Activated CD4-positive, CD25-positive, alpha-beta regulatory T cell treated with anti-CD3 and anti-CD28 coated beads, Interleukin-2, amount 50 U/mL, for 24 hours (primary cell): Measurements from ENCODE around the gene ETV1.

Experiments used
- ATAC-seq, 2 donors: fragments of 150-1000 bp; cut with Tn5 transposase; one replicate each; pipeline ENCODE4 v1.10.0; 2021; ENCODE audit warnings: mild to moderate bottlenecking in 1 of 2, moderate library complexity in 1 of 2

The ETV1 gene

DNA sequence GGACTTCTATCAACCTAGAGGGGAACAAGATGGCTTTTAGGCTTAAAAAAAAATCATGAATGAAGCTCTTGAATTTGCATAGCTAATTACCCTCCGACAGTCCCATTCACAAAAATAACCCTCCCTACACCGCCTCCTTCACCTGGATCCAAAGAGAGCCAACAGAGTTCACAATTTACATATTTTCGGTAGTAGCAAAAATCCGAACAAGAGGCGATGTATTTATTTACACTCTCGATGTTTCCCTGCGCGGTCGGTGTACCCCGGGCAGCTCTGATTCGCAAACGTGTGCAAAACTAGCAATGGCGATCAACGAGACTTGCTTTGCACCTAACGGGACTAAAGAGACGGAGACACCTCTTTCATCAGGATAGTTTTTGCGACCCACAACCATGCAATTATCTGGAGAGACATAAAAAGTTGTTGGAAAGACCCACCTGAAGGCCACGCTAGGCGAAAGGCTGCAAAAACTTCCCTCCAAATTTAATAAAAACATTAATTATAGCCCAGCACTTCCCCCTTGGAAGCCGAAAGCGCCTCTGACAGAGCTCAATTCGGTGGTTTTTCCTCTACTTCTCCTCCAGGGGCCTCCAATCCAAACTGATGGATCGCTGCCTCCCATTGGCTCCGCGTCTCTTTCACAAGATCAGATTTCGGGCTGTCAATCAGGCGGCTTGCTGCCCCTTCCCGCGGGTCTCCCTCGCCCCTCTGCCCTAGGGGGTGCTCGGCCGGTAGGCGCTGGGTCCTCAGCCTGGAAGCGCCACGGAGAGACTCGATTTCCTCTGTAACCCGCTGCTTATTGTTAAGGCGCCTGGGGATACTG is at the start of gene ETV1:
Gene ETV1, minus strand, starts transcription at position 541 of the 823 bp plus-strand sequence. CDS start 614 bp downstream, outside the sequence.
- no peak for ATAC-seq

DNA sequence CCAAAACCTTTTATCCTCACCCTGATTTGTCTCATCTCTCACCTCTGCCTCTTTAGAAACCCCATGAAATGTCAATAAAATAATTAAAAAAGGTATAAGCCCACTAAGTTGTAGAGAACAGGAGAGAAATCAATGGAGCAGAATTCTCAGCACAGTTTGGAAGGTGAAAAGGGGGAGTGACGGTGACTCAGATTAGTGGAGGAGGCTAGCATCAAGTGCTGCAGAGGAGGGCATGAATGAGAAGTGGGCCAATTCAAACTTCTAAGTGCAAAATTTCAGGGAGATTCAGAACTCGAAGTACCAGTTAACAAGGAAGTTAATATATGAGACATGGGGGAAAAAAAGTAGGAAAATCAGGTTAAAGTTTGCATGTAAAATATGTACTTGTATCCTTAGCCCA is 34.9 kb upstream of the ETV1 start:
- ATAC-seq: no peak

DNA sequence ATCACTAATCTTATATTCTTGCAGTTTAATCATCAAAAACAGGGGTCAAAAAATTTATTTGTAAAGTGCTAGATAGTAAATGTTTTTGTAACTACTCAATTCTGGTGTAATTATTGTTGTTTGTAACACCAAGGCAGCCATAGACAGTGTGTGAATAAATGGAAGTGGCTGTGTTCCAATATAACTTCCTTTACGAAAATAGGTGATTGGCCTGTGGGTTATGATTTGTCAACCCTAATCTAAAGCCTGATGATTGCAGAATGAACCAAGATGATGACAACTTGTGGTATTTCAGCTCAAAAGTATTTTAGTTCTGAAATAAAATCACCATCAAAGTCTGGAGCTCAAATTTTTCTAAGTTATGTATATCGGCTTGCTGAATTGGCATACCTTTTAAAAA is 34.4 kb upstream of the ETV1 start:
- no peak for ATAC-seq

DNA sequence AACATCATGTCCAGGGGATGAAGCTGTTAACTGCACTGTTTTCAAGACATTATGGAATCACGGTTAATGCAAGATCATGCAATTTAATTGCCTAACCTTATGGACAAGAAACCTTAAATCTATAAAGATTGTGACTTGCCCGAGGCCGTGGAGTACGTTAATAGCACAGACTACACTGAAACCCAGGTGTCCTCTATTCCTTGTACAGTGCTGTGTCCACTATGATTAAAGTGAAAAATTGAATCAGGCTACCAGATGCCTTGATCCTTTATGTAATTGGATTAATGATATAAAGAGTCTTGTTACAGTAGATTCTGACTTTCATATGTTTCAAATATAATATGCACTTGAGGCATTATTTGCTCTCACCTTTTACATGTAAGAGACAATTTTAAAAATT is 33.9 kb upstream of the ETV1 start:
- ATAC-seq: no peak

DNA sequence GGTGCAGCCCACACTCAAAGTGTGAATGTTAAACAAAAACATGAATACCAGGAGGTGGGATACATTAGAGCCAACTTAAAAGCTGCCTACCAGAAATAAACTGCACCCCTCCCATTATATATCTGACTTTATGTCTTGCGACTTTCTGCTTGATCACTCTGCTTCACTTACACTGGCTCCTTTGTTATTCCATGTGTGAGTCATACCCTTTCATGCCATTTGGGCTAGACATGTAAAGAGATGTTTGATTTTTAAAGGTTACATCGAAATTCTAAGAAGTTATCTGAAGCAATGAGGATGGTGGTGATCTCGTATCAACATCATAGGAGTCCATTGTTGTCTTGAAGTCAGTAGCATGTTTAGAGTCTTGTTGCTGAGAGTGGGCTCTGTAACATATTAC is 31.6 kb upstream of the ETV1 start:
- no peak for ATAC-seq

DNA sequence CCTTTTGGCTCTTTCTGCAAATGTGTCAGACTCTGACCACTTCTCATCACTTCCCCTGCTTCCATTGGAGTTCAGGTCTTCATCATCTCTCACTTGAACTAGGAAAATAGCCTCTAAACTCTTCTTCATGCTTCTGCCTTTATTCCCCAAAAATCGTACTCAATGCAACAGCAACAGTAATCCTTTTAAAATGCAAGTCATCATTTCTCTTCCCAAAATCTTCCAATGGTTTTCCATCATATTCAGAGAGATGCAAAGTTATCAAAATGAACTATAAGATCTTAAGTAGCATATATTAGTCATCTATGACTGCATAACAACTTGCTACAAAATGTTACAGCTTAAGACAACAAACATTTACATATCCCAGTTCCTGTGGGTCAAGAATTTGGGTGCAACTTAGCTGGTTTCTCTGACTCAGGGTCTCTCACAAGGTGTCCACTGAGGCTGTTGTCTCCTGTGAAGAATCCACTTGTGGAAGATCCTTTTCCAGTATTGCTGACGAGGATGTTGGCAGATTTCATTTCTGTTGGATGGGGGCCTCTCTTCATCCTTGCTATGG is 31.0 kb upstream of the ETV1 start:
- ATAC-seq: no peak

DNA sequence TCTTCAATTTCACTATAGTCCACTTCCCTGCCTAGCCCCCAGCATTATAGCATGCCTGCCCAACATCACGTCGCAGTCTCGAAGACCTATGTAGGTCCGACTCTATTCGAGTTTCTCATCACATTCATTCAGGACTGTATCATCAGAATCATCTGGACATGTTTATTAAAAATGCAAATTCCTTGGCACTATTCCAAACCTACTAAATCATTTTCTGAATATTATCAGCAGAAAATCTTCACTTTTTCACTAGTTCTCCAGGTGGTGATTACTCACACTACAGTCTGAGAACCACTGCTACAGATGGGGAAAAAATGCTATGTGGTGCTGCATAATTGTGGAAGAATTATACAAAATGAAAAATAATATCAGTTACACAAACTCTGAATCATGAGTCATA is 29.3 kb upstream of the ETV1 start:
- ATAC-seq: no peak

DNA sequence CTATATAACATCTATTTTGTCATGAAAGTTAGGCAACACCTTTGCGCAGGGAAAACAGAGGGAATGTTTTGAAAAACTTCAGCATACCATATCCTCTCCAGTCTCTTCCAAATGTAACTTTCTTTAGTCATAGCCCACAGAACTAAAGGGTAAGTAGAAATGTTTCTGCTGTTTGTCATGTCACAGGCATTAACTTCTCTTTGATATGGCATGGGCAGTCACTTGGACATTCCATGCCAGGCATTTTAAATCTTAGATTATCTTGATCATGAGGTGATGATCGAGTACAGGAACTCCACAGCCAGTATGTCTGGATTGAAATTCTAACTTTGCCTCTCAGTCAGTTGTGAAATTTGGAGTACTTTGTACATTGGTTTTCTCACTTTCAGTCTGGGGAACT is 27.5 kb upstream of the ETV1 start:
- ATAC-seq: no peak

DNA sequence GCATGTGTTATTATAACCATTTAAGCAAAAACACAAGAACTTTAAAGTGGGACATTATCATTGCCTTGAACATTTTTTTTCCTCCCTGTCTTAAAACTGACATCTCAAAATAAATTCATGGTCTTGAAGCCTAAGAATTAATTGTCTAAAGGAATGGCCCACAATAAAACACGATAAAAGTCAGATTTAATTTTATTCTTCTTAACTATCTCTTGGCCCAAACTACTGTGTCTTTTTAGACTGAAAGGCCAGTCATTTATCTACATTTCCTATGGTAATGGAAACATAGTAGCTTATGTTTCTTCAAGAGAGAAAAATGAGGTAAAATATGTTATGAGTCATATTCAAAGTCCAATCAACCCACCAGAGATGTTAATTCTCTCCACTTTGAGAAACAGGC is 24.4 kb upstream of the ETV1 start:
- no peak for ATAC-seq

DNA sequence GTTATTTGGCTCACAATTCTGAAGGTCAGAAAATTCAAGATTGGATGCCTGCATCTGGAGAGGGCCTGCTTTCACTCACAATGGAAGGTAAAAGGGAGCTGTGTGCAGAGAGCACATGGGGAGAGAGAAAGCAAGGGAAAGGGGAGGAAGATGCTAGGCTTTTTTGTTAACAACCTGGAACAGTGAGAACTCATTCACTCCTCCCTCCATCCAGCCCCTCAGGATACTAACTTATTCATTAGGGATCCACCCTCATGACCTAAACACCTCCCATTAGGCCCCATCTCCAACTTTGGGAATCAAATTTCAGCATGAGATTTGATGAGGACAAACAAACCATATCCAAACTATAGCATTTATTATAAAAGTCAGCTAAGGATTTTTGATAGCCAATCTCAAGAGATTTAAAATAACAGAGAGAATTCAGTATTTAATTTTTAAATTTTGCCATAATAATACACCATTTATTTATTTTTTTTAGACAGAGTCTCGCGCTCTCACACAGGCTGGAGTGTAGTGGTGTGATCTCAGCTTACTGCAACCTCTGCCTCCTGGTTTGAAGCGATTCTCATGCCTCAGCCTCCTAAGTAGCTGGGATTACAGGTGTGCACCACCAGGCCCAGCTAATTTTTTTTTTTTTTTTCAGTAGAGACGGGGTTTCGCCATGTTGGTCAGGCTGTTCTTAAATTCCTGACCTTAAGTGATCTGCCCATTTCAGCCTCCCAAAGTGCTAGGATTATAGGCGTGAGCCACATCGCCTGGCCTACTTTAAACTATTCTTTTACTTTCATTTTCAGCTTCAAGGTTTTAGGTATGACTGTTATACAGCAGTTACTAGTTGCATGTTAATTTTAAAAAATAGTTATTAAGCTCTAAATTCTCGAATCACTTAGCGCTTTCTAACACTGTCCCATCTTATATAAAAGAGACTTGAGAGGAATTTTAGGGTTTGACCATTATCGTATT is 20.3 kb upstream of the ETV1 start:
- no peak for ATAC-seq

DNA sequence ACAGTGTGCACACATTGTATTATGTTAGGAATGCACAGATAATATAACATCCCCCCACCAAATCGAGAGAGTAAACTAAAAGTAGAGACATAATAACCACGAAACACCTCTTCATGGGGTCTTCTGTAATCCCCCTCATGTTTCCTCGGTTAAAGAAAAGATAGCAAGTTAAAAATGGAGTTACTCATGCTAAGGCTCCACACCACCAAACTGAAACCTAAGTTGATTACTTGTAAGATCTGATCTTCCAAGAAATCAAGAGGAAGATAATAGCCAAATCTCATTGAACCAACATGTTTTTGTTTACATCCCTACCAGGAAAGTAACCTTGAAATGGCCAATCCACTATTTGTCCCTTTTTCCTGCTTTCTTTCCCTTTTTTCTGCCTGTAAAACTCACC is 11.7 kb upstream of the ETV1 start:
- ATAC-seq: no peak

DNA sequence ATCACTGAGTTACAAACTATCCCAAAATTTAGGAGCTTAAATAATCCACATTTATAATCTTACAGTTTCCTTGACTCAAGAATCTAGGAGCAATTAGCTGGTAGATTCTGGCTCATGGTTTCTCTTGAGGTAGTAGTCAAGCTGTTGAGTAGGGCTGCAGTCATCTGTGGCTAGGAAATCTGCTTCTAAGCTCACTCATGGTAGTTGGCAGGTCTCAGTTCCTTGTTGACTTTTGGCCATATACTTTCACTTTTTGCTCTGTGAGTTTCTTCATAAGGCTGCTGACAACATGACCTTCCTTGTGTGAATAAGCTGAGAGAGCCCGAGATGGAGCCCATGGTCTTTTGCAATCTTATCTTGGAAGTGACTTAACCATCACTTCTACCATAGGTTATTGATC is 10.8 kb upstream of the ETV1 start:
- no peak for ATAC-seq

DNA sequence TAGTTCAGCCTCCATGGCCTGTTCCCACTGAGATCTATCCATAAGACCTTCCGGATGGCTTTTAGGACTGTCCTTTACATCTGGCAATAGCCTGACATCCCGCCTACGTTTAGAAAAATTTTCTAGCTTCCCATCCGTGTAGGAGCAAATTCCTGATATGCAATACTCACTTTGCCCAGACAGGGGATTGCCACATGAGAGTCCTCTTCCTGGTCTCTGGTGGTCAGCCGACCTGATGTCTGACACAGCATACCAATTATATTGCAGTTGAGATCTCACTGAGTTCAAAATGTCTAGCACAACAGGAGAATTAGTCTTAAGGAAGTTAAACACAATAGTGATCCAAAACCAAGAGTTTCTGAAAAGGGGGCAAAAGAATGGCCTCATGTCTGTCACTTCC is 9.4 kb upstream of the ETV1 start:
- ATAC-seq: no peak

DNA sequence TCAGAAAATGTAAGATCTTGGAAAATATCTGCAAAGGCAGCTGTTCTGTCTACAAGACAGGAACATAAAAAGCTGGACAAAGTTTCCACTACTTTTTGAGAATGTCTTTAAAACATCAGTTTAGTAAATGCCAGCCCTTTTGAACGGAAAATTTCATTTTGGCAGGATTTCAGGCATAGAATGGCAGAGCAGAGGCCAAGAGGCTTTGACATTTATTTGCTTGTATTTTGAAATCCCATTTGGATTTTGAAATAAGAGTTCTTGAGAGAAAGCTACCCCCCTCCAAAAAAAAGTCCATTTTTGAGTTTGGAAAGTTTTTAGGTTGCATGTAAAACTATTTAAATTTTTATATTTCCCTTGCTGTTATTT is 3.1 kb upstream of the ETV1 start:
- ATAC-seq: no peak

DNA sequence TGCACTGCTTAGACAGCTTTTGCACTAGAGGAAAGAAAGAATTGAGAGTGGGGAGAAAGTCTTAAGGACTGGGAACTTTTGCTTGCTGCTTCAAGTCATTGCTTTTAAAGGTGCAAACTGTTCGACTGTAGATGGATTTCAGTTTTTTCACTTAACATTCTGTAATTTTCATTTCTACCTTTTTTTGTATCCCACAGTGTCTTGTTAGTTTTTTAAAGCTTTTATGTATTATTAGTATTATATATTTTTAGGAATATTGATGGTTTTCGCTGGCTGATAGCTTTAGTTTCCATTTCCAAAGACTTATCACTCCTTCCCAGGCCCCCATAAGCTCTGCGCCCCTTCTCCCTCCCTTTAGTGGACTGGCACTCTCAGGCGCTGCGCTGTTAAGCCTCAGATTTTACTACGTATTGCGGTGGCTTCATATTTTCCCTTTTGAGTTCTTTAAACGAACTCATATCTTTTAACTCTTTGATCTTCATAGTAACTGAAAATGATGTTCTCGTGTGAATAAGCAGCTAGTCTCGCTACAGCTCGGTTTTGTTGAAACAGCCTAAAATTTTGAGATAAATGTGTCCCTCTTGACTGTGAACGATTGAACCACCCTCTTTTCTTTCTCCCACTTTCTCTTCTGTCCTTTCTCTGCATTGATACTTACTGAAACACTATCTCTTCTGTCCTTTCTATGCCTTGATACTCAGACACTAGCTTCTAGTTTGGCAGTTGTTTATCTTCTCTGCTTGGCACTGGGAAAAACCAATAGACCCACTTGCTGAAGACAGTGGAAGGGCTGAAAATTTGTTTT is 2.5 kb upstream of the ETV1 start:
- ATAC-seq: no peak

DNA sequence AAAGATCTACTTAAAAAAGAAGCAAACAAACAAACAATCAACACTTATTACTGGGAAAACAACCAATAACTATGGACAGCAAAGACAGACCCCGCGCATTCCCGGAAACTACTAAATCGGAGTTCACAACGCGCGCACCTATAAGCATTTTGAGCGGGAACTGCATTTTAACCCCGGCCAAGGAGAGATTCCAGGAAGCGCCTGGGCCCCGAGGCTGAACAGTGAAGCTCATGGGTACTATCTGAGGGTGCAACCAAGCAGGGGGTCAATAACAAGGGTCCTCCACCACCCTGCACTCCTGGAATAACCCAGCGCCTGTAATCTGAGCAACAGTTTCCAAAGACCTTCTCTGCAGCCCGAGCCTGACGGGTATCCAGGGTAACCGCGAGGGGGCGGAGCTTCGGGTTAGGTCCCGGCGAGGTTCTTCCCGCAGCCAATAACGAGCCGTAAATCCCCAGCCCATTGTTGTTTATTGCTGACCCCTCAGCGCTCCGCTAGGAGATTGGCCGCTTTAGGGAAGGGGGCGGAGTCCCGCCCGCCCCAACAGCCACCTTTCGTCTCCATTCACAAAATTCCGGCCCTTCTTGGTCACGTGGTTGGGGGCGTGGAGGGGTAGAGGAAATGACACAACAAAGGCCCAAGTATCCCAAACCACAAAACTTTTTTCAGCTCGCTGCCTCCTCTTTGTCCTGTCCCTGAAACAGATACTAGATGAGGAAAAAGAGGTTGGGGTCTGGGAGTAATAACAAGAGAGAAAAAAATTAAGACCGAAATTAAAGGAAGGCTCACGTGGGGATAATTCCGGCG is 1.7 kb upstream of the ETV1 start:
- ATAC-seq: peak; percentile 61 to 69

DNA sequence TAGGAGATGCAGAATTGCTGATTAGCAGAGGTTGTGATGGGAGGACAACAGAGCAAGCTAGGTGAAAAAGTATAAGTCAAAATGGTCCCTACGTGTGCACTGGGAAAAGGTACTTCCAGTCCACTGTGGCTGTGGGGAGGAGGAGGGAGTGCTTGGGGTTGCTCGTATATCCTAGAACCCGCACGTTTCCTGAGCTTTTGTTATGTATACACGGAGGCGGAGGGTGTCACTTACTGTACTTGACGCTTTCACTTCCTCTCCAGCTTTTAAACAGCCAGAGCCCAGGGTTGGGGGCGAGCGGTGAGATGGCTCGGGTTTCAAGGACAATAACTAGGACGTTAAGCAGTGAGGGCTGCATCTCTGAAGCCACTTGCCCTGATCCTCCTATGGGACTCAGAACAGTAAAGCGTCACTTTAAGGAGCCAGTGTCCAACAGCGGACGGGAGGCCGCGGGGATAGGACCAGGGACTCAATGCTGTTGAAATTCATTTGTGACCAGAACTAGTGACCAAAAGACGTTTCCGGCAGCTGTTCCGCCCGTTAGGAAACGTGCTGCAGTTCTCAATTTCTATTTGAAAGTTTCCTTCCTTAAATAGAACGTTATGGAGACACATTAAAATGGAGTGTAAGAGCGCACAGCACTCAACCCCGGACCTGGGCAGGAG is 985 bp upstream of the ETV1 start:
- ATAC-seq: peak; percentile 19 to 23

DNA sequence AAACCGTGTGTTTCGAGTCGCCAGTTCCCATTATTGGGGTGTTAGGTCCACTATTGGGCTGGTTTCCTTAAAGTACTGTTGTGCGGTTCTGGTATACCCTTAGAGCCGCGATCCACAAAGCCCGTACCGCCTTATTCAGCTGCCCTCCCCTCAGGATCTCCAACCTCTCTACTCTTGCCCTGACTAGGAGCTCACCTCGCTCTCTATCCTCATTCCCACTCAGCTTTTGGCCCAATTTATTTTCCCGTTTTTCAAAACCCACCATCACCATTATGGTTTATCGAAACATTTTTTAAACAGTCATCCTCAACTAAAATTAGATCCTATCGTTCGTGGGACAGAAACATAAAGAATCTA is 461 bp upstream of the ETV1 start:
- ATAC-seq: no peak

DNA sequence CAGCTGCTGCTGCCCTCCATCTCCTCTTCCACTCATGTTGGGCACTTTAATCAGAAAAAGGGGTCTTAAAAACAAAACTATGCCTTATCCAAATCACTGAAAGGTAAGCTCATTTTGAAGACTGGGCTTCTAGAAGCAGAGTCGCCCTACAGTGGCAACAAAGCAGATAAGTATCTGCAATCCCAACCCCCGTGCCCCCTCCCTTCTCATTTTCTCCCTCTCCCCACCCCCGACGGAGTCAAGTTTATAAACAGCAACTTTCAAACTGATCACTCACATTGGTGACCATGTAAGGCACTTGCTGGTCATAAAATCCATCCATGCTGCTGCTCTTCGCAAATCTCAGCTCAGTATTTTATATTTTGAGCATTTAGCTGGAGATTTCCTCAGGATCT is 738 bp downstream of the ETV1 start:
- ATAC-seq: no peak

DNA sequence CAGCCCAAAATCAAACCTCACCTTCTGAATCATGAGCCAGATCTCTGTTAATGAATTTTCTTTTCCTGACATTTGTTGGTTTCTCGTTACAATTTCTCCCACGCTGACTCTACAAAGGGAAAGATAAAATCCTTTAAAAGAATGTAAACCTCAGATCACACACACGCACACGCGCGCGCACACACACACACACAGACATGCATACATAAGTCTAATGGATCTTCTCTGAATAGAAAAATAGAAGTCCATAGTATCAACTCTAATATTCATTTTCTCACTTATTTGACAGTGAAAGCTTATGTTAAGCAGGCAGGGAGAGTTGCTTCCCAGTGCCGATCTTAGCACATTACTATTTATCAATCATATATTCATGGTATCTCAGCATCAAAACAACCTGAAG is 1.4 kb downstream of the ETV1 start:
- ATAC-seq: no peak

DNA sequence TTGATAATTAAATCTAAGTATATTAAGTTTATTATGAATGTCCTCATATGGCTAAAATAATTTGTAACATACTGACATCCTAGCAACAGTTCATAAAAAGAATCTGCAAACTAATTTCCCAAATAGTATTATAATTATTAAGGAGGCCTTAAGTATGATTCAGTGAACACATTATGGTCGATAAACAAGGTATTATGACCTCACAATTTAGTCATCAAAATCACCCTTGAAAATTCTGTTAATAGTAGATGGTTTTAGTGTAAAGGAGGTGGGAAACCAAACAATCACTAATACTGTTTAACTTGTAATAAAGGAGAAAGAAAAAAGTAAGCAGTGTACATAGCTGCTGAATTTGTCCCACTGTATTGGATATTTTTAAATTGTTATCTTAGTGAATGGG is 2.1 kb downstream of the ETV1 start:
- ATAC-seq: no peak
